Measurements from ENCODE around the gene CELA3B. TPM values are rescaled to one million over a fixed set of nuclear protein-coding genes. Genes with fewer than 3 reads are reported as not detected.
"Not testable (repeated sequence)": the region's sequence is repeated elsewhere in the genome, so short reads cannot be mapped to it uniquely, and the experiment has no call there.

Gene CELA3B
- total RNA-seq, 1 donor from 2014 or later = not detected

- DNase-seq (ENCODE audit: low read depth, low spot score); H3K4me1 Mint-ChIP-seq; H3K36me3 Mint-ChIP-seq (ENCODE audit: low read depth); H3K27ac Mint-ChIP-seq (ENCODE audit: unreplicated experiment); H3K27me3 Mint-ChIP-seq (ENCODE audit: low read depth); H3K4me3 Mint-ChIP-seq; H3K9me3 Mint-ChIP-seq: not testable (repeated sequence)
These were observed 21.2 kb downstream of the CELA3B start for GRCh38 chr1:21997891-21998623.

DNA sequence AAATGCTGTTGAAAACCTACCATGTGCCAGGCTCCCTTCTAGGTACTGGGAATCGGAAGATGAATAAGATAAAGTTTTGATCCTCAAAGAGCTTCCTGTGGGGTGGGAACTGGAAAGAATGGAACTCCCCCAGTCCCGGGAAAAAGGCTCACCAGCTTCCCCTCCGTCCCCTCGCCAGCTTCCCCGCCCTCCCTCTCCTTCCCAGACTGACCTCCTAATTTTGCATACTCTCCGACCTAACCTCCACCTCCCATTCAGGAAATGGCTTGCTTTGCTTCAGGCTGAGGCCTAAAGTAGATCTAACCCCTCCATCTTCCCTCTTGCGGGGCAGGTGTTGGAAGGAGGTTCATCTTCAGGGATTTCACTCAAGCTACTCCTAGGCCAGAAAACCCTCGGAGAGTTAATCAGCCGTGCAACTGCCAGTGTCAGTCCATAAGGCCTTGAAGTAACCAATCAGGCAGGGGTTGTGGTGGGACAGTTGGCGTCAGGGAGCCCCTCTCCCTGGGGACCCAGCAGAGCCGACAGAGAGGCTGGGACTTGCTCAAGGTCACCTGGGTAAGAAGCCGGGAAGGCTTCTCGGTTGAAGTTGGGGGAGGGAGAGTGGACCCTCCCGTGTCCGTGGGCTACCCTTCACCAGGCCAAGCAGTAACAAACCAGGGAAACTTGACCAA lies 21.9 kb downstream of the CELA3B start:
- H3K27me3 Mint-ChIP-seq (ENCODE audit: low read depth); H3K4me3 Mint-ChIP-seq; H3K27ac Mint-ChIP-seq (ENCODE audit: unreplicated experiment); H3K36me3 Mint-ChIP-seq (ENCODE audit: low read depth); H3K9me3 Mint-ChIP-seq; DNase-seq (ENCODE audit: low read depth, low spot score); H3K4me1 Mint-ChIP-seq: not testable (repeated sequence)

DNA sequence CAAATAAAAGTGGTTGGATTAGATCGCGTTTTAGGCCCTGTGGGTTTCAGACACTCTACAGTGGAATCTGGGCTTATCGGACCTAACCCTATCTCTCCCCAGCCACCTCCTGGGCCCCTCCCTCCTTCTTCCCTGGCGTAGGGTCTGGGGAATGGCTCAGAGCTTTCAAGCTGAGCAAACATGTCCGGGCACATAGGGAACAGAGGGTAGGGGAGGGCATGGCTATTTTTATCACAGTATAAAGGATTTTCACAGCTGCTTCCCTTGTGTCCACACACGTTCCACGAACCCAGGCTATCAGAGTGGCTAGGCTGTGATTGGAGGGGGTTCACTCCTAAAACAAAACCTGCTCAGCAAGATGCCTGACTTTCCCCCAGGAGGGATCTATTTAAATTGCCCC lies 22.8 kb downstream of the CELA3B start:
- not testable (repeated sequence) for H3K4me1 Mint-ChIP-seq; H3K36me3 Mint-ChIP-seq (ENCODE audit: low read depth); H3K27me3 Mint-ChIP-seq (ENCODE audit: low read depth); H3K4me3 Mint-ChIP-seq; DNase-seq (ENCODE audit: low read depth, low spot score); H3K9me3 Mint-ChIP-seq; H3K27ac Mint-ChIP-seq (ENCODE audit: unreplicated experiment)

GRCh38 chr1:22001409-22001808 lies 24.6 kb downstream of the CELA3B start, which contains the start of gene CELA3A:
TSS of gene CELA3A (plus strand) at chr1:22001657. CDS start at chr1:22001675, 18 bp downstream.
- no peak for DNase-seq (ENCODE audit: low read depth, low spot score)
- no peaks in the 10 kb centered on the region for H3K27me3 Mint-ChIP-seq (ENCODE audit: low read depth)
- TF ChIP-seq CTCF (conservative IDR thresholded peaks at IDR 0.05) = no peak
- H3K27ac Mint-ChIP-seq (ENCODE audit: unreplicated experiment) = no peak within 1 kb of the TSS
- peaks cover under 1% of the 10 kb centered on the region for H3K4me1 Mint-ChIP-seq
- H3K4me3 Mint-ChIP-seq = no peak within 1 kb of the TSS
- no peaks in the 10 kb centered on the region for H3K9me3 Mint-ChIP-seq
- no peaks in the 10 kb centered on the region for H3K36me3 Mint-ChIP-seq (ENCODE audit: low read depth)

DNA sequence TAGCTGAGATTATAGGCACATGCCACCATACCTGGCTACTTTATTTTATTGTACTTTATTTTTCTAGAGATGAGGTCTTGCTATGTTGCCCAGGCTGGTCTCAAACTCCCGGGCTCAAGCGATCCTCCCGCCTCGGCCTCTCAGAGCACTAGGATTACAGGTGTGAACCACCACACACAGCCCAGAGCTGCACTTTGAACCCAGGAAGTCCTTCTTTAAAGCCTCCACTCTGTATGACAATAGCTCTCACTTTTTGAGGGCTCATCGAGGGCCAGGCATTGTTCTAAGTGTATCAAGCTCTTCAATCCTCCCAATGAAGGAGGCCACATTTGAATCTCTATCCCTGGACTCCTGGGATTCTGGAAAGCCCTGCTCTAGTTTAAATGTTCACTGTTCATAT lies 25.6 kb downstream of the CELA3B start:
- H3K27ac Mint-ChIP-seq (ENCODE audit: unreplicated experiment); H3K4me1 Mint-ChIP-seq; H3K36me3 Mint-ChIP-seq (ENCODE audit: low read depth); H3K9me3 Mint-ChIP-seq; DNase-seq (ENCODE audit: low read depth, low spot score); H3K4me3 Mint-ChIP-seq; H3K27me3 Mint-ChIP-seq (ENCODE audit: low read depth): not testable (repeated sequence)

- DNase-seq (ENCODE audit: low read depth, low spot score); H3K36me3 Mint-ChIP-seq (ENCODE audit: low read depth); H3K9me3 Mint-ChIP-seq; H3K27ac Mint-ChIP-seq (ENCODE audit: unreplicated experiment); H3K4me1 Mint-ChIP-seq; H3K27me3 Mint-ChIP-seq (ENCODE audit: low read depth); H3K4me3 Mint-ChIP-seq: not testable (repeated sequence)
These were observed 26.1 kb downstream of the CELA3B start for GRCh38 chr1:22002875-22003274.

- not testable (repeated sequence) for H3K36me3 Mint-ChIP-seq (ENCODE audit: low read depth); H3K27me3 Mint-ChIP-seq (ENCODE audit: low read depth); H3K4me1 Mint-ChIP-seq; H3K4me3 Mint-ChIP-seq; DNase-seq (ENCODE audit: low read depth, low spot score); H3K9me3 Mint-ChIP-seq; H3K27ac Mint-ChIP-seq (ENCODE audit: unreplicated experiment)
These were observed 27.1 kb downstream of the CELA3B start for GRCh38 chr1:22003959-22004358.

GRCh38 chr1:22005261-22006149 lies 28.7 kb downstream of the CELA3B start:
- peak; percentile 51 for DNase-seq (ENCODE audit: low read depth, low spot score)
- H3K27ac Mint-ChIP-seq (ENCODE audit: unreplicated experiment); H3K9me3 Mint-ChIP-seq; H3K4me3 Mint-ChIP-seq; H3K4me1 Mint-ChIP-seq; H3K27me3 Mint-ChIP-seq (ENCODE audit: low read depth); H3K36me3 Mint-ChIP-seq (ENCODE audit: low read depth): not testable (repeated sequence)
- peak; percentile 51 for TF ChIP-seq CTCF (conservative IDR thresholded peaks at IDR 0.05)

DNA sequence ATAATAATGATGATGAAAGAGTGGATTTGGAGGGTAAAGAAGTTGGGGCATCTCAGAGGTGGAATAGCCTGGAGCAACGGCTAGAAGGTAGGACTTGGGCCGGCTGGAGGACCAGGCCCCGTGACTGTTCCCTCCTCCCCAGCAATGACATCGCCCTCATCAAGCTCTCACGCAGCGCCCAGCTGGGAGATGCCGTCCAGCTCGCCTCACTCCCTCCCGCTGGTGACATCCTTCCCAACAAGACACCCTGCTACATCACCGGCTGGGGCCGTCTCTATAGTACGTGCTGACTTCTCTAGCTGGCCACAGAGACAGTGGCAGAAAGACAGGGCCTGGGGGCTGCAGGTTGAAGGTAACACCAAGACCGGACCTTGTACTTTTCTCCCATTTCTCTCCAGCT lies 29.9 kb downstream of the CELA3B start:
- H3K9me3 Mint-ChIP-seq; H3K27ac Mint-ChIP-seq (ENCODE audit: unreplicated experiment); H3K4me1 Mint-ChIP-seq; DNase-seq (ENCODE audit: low read depth, low spot score); H3K27me3 Mint-ChIP-seq (ENCODE audit: low read depth); H3K4me3 Mint-ChIP-seq; H3K36me3 Mint-ChIP-seq (ENCODE audit: low read depth): not testable (repeated sequence)

GRCh38 chr1:22007262-22007661 lies 30.4 kb downstream of the CELA3B start:
- H3K4me1 Mint-ChIP-seq; H3K27me3 Mint-ChIP-seq (ENCODE audit: low read depth); H3K27ac Mint-ChIP-seq (ENCODE audit: unreplicated experiment); DNase-seq (ENCODE audit: low read depth, low spot score); H3K4me3 Mint-ChIP-seq; H3K9me3 Mint-ChIP-seq; H3K36me3 Mint-ChIP-seq (ENCODE audit: low read depth): not testable (repeated sequence)

GRCh38 chr1:22009566-22009965 lies 32.7 kb downstream of the CELA3B start:
- not testable (repeated sequence) for H3K4me1 Mint-ChIP-seq; H3K4me3 Mint-ChIP-seq; H3K27ac Mint-ChIP-seq (ENCODE audit: unreplicated experiment); H3K9me3 Mint-ChIP-seq; H3K27me3 Mint-ChIP-seq (ENCODE audit: low read depth); H3K36me3 Mint-ChIP-seq (ENCODE audit: low read depth); DNase-seq (ENCODE audit: low read depth, low spot score)

Data from neural crest cell (in vitro differentiated cells).